Astrocyte of the cerebellum (primary cell): ENCODE results near the gene ARHGAP42.

Experiments used
- DNase-seq: peaks from one replicate; pipeline ENCODE4 v3.0.0-alpha.2; 2011; ENCODE audit warnings: low read depth
- H3K4me3 ChIP-seq: 2 replicates; pipeline ENCODE4 v1.5.1; 2011; ENCODE audit warnings: mild to moderate bottlenecking, low read depth, low read length, moderate library complexity
- in situ Hi-C: cut with HindIII; loops from 2 replicates; pipeline ENCODE4 v1.10.0; 2017; ENCODE audit warnings: low sequenced_read_pairs
- TF ChIP-seq, protein P1 (sequence below): IDR thresholded peaks from 2 replicates; pipeline ENCODE4 v1.5.1; 2012; ENCODE audit warnings: low read length, low read depth, moderate library complexity, mild to moderate bottlenecking; ENCODE audit errors: missing control alignments

ARHGAP42 gene

GRCh38 chr11:100918551-100919500 lies 231.7 kb downstream of the ARHGAP42 start:
- in situ Hi-C loops = no loop called here
- no peak overlapping the region for H3K4me3 ChIP-seq
- TF ChIP-seq, protein P1, sequence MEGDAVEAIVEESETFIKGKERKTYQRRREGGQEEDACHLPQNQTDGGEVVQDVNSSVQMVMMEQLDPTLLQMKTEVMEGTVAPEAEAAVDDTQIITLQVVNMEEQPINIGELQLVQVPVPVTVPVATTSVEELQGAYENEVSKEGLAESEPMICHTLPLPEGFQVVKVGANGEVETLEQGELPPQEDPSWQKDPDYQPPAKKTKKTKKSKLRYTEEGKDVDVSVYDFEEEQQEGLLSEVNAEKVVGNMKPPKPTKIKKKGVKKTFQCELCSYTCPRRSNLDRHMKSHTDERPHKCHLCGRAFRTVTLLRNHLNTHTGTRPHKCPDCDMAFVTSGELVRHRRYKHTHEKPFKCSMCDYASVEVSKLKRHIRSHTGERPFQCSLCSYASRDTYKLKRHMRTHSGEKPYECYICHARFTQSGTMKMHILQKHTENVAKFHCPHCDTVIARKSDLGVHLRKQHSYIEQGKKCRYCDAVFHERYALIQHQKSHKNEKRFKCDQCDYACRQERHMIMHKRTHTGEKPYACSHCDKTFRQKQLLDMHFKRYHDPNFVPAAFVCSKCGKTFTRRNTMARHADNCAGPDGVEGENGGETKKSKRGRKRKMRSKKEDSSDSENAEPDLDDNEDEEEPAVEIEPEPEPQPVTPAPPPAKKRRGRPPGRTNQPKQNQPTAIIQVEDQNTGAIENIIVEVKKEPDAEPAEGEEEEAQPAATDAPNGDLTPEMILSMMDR = no peak
- no peak for DNase-seq

- in situ Hi-C loops = no loop called here
- H3K4me3 ChIP-seq = no peak overlapping the region
- no peak for DNase-seq
- TF ChIP-seq, protein P1 = no peak
Measured at GRCh38 chr11:100920593-100920992, 233.5 kb downstream of the ARHGAP42 start.

DNA sequence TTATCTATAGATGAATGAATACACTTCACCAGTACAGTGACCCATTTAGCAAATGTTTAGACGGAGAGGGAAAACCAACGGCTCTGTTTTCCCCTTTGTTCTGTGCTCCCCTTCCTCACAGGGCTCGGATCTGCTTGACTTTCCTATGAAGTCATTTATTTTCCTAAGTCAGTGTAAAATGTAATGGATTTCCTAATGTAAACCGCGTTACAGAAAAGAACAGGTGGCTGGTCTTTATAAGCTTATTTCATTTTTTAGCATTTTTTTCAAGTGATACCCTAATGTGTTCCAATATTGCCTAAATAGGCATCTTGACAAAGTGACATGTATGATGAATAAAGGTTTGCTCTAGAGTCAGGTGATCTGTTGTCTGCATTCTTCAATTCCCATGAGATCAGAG lies 235.0 kb downstream of the ARHGAP42 start:
- no peak for DNase-seq
- in situ Hi-C loops = no loop called here
- TF ChIP-seq, protein P1 = no peak
- H3K4me3 ChIP-seq = no peak overlapping the region

- no peak for DNase-seq
- TF ChIP-seq, protein P1 = no peak
- in situ Hi-C loops = no loop called here
- H3K4me3 ChIP-seq = no peak overlapping the region
Measured at GRCh38 chr11:100923555-100923954, 236.5 kb downstream of the ARHGAP42 start.

DNA sequence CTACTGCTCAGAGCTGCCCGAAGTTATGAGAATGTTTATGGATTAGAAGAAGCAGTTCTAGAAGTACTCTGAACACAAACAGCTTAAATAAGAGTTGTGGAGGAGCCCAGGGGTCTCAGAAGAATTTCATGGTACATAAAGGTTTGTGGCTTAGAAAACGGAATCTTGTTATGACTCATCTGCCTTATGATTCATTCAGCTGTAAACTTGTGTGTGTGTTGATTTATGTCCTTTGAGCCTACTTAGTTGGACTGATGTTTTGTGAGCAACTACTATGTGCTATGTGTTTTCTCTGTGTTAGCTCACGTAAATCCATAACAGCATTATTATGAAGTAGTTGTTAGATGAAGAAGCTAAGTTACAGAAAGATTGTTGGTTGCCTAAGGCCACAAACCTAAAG lies 238.8 kb downstream of the ARHGAP42 start:
- H3K4me3 ChIP-seq = no peak overlapping the region
- in situ Hi-C loops = loop anchor here (25.0 kb wide), 1 partner anchor 239 kb away; the partner anchor contains the start of gene ARHGAP42
- TF ChIP-seq, protein P1 = no peak
- DNase-seq = peak; percentile 93

GRCh38 chr11:100927579-100927978 lies 240.5 kb downstream of the ARHGAP42 start:
- H3K4me3 ChIP-seq = no peak overlapping the region
- TF ChIP-seq, protein P1 = no peak
- in situ Hi-C loops = loop anchor here (25.0 kb wide), 1 partner anchor 240 kb away; the partner anchor contains the start of gene ARHGAP42
- no peak for DNase-seq
